K562 (cell line): Measurements from ENCODE around the gene KLRD1. TPM values are rescaled to one million over a fixed set of nuclear protein-coding genes. Genes with fewer than 3 reads are reported as not detected.

Source experiments
- CBFA2T2 ChIP-seq: fragments of 450-650 bp; conservative IDR thresholded peaks from 2 replicates; pipeline ENCODE4 v1.6.1; 2017; ENCODE audit warnings: mild to moderate bottlenecking
- CREB1 ChIP-seq, 2 experiments: sonication (generic) in 1 of 2; formaldehyde crosslinking in 1 of 2; IDR thresholded peaks; 2 replicates each; pipeline versions ENCODE4 v1.6.1 to v1.8.0; 2012 to 2022; ENCODE audit warnings: inconsistent platforms in 1 of 2, mild to moderate bottlenecking in 1 of 2, missing genetic modification reagents in 1 of 2, moderate library complexity in 1 of 2
- CSDE1 ChIP-seq, 2 experiments: fragments of 450-650 bp; IDR thresholded peaks; 2 replicates each; pipeline ENCODE4 v1.6.1; 2016; ENCODE audit warnings: mild to moderate bottlenecking in 1 of 2
- EP300 ChIP-seq: IDR thresholded peaks from 2 replicates; pipeline ENCODE4 v1.6.1; 2012; ENCODE audit warnings: low read length, improper control_type of control experiment
- GATA2 ChIP-seq: sonication (generic); formaldehyde crosslinking; IDR thresholded peaks from 2 replicates; pipeline ENCODE4 v1.4.0; 2020; ENCODE audit warnings: mild to moderate bottlenecking, missing genetic modification reagents
- KDM5B ChIP-seq: fragments of 200-600 bp; sonication (generic); IDR thresholded peaks from 2 replicates; pipeline ENCODE4 v1.6.1; 2012; ENCODE audit warnings: low read depth, mild to moderate bottlenecking, moderate library complexity, low read length, control low read depth, inconsistent platforms; ENCODE audit not compliant: insufficient replicate concordance
- MIER1 ChIP-seq: fragments of 450-650 bp; IDR thresholded peaks from 2 replicates; pipeline ENCODE4 v1.6.1; 2016; ENCODE audit warnings: antibody characterized with exemption, mild to moderate bottlenecking, low read depth
- NCOA1 ChIP-seq: fragments of 450-650 bp; IDR thresholded peaks from 2 replicates; pipeline ENCODE4 v1.6.1; 2016; ENCODE audit warnings: low read depth
- NCOR1 ChIP-seq: fragments of 450-650 bp; IDR thresholded peaks from 2 replicates; pipeline ENCODE4 v1.6.1; 2016; ENCODE audit warnings: mild to moderate bottlenecking, moderate library complexity
- NFE2L1 ChIP-seq: fragments of 450-650 bp; IDR thresholded peaks from 2 replicates; pipeline ENCODE4 v1.6.1; 2016; ENCODE audit warnings: missing genetic modification characterization, low read depth, mild to moderate bottlenecking, missing compliant biosample characterization, moderate library complexity, borderline replicate concordance
- NFRKB ChIP-seq: fragments of 450-650 bp; IDR thresholded peaks from 2 replicates; pipeline ENCODE4 v1.6.1; 2016; ENCODE audit warnings: low read depth
- RBBP5 ChIP-seq: fragments of 200-600 bp; sonication (generic); IDR thresholded peaks from 2 replicates; pipeline ENCODE4 v1.6.1; 2012; ENCODE audit warnings: borderline replicate concordance, mild to moderate bottlenecking, low read length, control low read depth, inconsistent platforms; ENCODE audit not compliant: insufficient read depth, poor library complexity, severe bottlenecking
- RBM39 ChIP-seq: fragments of 200-400 bp; formaldehyde crosslinking; optimal IDR thresholded peaks from 2 replicates; pipeline ENCODE3; 2018; ENCODE audit warnings: low read depth, low read length
- RNF2 ChIP-seq: sonication (generic); IDR thresholded peaks from 2 replicates; pipeline ENCODE4 v1.6.1; 2016
- SOX6 ChIP-seq: fragments of 450-650 bp; IDR thresholded peaks from 2 replicates; pipeline ENCODE4 v1.6.1; 2014; ENCODE audit warnings: mild to moderate bottlenecking
- TAL1 ChIP-seq: fragments of 450-650 bp; IDR thresholded peaks from 2 replicates; pipeline ENCODE4 v1.6.1; 2016; ENCODE audit warnings: mild to moderate bottlenecking
- TARDBP ChIP-seq: fragments of 450-650 bp; IDR thresholded peaks from 2 replicates; pipeline ENCODE4 v1.6.1; 2016
- ZFP30 ChIP-seq: fragments of 250-450 bp; sonication (Bioruptor Pico); IDR thresholded peaks from 2 replicates; pipeline ENCODE4 v1.8.0; 2022; ENCODE audit warnings: moderate library complexity, mild to moderate bottlenecking, inconsistent platforms, borderline replicate concordance
- ZNF395 ChIP-seq: fragments of 200-800 bp; sonication (Bioruptor generic); IDR thresholded peaks from 2 replicates; pipeline ENCODE4 v1.6.1; 2017; ENCODE audit warnings: missing genetic modification characterization, missing compliant biosample characterization
- polyA plus RNA-seq, 8 experiments: library from polyadenylated mRNA; depleted of rRNA in 4 of 8; stranded (reverse) in 5 of 8; unstranded in 3 of 8; fragments of >200 nt; fragmentation: Nextera tagmentation in 2 of 8; fragmentation: Illumina TruSeq in 1 of 8; extraction: Ambion mirVana in 2 of 8; extraction: Trizol in 1 of 8; gene quantifications; 2 replicates each; pipeline versions ENCODE4 v1.2.1 to v1.2.3, GENCODE V29; 2011 to 2014; ENCODE audit warnings: inconsistent platforms in 1 of 8, missing spikeins in 1 of 8
- total RNA-seq, 7 experiments: library from RNA; depleted of rRNA in 6 of 7; stranded (reverse); fragments of >200 nt in 6 of 7; fragmentation: Illumina TruSeq in 2 of 7; extraction: Trizol in 2 of 7; gene quantifications; 2 replicates each; pipeline versions ENCODE4 v1.2.1 to v1.2.3, GENCODE V29; 2011 to 2021; ENCODE audit warnings: low replicate concordance in 1 of 7

KLRD1 gene
- total and polyA plus RNA-seq, 9 of the 15 experiments (the other 6 are each of a cell fraction or from before 2014, with no cell fraction given): not detected

DNA sequence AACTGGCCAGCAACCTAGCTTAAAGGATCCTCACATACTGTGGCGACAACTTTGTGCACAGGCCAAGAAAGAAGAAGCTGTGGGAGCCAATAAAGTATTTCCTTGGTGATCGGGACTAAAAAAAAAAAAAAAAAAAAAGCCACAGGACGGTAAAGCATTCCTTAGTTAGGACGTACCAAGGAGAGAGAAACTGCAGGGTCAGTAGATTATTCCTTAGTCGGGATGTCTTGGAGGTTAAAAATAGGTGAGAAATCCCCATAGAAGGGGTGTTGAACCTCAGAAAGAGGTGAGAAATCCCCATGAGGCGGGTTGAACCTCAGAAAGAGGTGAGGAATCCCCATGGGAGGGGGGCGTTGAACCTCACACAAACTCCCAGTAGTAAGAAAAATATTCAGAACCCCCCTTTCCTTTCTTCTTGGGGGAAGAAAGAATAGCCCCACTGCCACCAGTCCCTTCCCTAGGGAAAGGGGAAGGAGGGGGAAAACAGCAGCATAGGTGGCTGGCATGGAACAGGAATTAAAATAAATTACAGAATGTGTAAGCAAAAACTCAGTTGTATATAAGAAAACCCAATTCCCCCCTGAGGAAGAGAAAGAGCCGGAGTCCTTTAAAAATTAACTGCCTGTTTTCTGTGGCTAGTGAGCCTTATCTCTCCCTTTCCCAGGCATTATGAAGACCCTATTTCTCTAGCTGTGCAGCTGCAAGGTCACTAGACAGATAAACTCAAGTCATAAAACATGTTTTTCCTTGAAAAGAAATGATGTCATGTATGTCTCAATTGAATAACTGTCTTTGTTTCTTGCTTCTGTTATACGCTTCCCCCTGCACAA is 55.4 kb downstream of the KLRD1 start (continued):
- TF ChIP-seq ZNF395 (CRISPR knock-in tag) (peak; percentile 24; the same call in 1 of the 2 replicates), MIER1 (no peak), CBFA2T2 (peak; percentile 84), SOX6 (peak; percentile 80; the same call in 1 of the 2 replicates), RBM39 (no peak), EP300 (peak; percentile 81), CREB1 (IDR thresholded peaks at IDR 0.05) (peak; percentile 34; the same call in 1 of the 2 replicates), CREB1 (CRISPR knock-in tag; IDR thresholded peaks at IDR 0.05) (no peak), NCOA1 (peak; percentile 40; the same call in 1 of the 2 replicates), RNF2 (0 out of 2 replicates have a peak, but pooled peaks have one; percentile 11), ZFP30 (CRISPR knock-in tag) (no peak), NFE2L1 (no peak), TARDBP (no peak), NFRKB (0 out of 2 replicates have a peak, but pooled peaks have one; percentile 34), RBBP5 (no peak), TAL1 (peak; percentile 84), KDM5B (no peak), CSDE1 (IDR thresholded peaks at IDR 0.05) (no peak), GATA2 (CRISPR knock-in tag) (peak; percentile 78; the same call in 1 of the 2 replicates), NCOR1 (peak; percentile 88)
